Ovary (tissue), 3 donors: Measurements from ENCODE around the gene KRT35.

Source experiments
- CTCF ChIP-seq, 3 donors: fragments of 450-650 bp in 2 of 3; fragments of 200-600 bp in 1 of 3; IDR thresholded peaks; one replicate each; pipeline versions ENCODE4 v1.5.1 to v1.8.0; 2016 to 2022; ENCODE audit warnings: antibody characterized with exemption in 3 of 3, mild to moderate bottlenecking in 1 of 3
- EP300 ChIP-seq: sonication (generic); formaldehyde crosslinking; IDR thresholded peaks from one replicate; pipeline ENCODE4 v1.6.1; 2017; ENCODE audit warnings: antibody characterized with exemption
- donor health status: DM: no; HTN: no; CAD: no.

- TF ChIP-seq CTCF (IDR thresholded peaks at IDR 0.05) (no peak), EP300 (no peak)
Observed at GRCh38 chr17:41440531-41441033, 40.4 kb downstream of the KRT35 start, which contains the start of gene KRT38.
